Stimulated activated CD8-positive, alpha-beta memory T cell treated with anti-CD3 and anti-CD28 coated beads, Interleukin-7, amount 100 ng/mL, for 48 hours (primary cell): ENCODE results near the gene OVOL3.

Source experiments
- DNase-seq, 2 donors: peaks; one replicate each; pipeline ENCODE4 v3.0.0-alpha.2; 2020; ENCODE audit warnings: low read depth in 1 of 2; ENCODE audit errors: extremely low read depth in 1 of 2

Gene OVOL3

GRCh38 chr19:36160821-36161596, 50.1 kb downstream of the OVOL3 start:
- DNase-seq, result no peak
